Heart right ventricle (tissue), 16 donors: ENCODE measurements around the gene MREG. TPM values are rescaled to one million over a fixed set of nuclear protein-coding genes. Genes with fewer than 3 reads are reported as not detected.

Source experiments
- ATAC-seq, 8 donors: fragments of 200-7000 bp; cut with Tn5 transposase; one replicate each; pipeline ENCODE4 v1.9.1; 2020; ENCODE audit warnings: mild to moderate bottlenecking in 8 of 8, moderate library complexity in 8 of 8, moderate number of reproducible peaks in 1 of 8
- DNase-seq, 2 donors: peaks; one replicate each; pipeline ENCODE4 v3.0.0-alpha.2; 2020
- H3K27ac ChIP-seq, 10 donors: fragments of 200-600 bp; sonication (generic) in 2 of 10; one replicate each; pipeline versions ENCODE4 v1.5.0 to v1.8.0; 2020 to 2022; ENCODE audit warnings: mild to moderate bottlenecking in 3 of 10
- H3K27me3 ChIP-seq, 7 donors: fragments of 200-600 bp; one replicate each; pipeline ENCODE4 v1.8.0; 2021 to 2022; ENCODE audit warnings: mild to moderate bottlenecking in 2 of 7
- H3K36me3 ChIP-seq, 9 donors: fragments of 200-600 bp; sonication (generic) in 1 of 9; one replicate each; pipeline versions ENCODE4 v1.5.0 to v1.8.0; 2020 to 2022; ENCODE audit warnings: mild to moderate bottlenecking in 2 of 9
- H3K4me1 ChIP-seq, 9 donors: fragments of 200-600 bp; sonication (generic) in 1 of 9; one replicate each; pipeline versions ENCODE4 v1.5.0 to v1.8.0; 2020 to 2022; ENCODE audit warnings: mild to moderate bottlenecking in 4 of 9
- H3K4me3 ChIP-seq, 10 donors: fragments of 200-600 bp; sonication (generic) in 2 of 10; one replicate each; pipeline versions ENCODE4 v1.5.0 to v1.8.0; 2020 to 2022; ENCODE audit warnings: mild to moderate bottlenecking in 7 of 10, moderate library complexity in 2 of 10
- H3K9me3 ChIP-seq, 11 donors: fragments of 200-600 bp in 10 of 11; sonication (generic) in 2 of 11; one replicate each; pipeline versions ENCODE4 v1.5.0 to v1.8.0; 2013 to 2022; ENCODE audit warnings: mild to moderate bottlenecking in 2 of 11, control low read depth in 1 of 11, moderate library complexity in 1 of 11
- WGBS, 2 donors: extraction: QIAGEN DNeasy Blood & Tissue Kit; methylation state at CpG; one replicate each; pipeline ENCODE4 v1.1.7; 2013; ENCODE audit warnings: inconsistent platforms in 1 of 2; 5-methylcytosine and 5-hydroxymethylcytosine counted together
- intact Hi-C, 10 donors: fragments of 100-400 bp; cut with DNase I; formaldehyde crosslinking; loops; one replicate each; pipeline versions ENCODE4 v1.11.1 to v1.14.2; 2022
- polyA plus RNA-seq, 2 donors: library from polyadenylated mRNA; stranded (reverse); fragments of 200-250 nt; gene quantifications; one replicate each; pipeline ENCODE4 v1.2.3, GENCODE V29; 2013
- total RNA-seq, 10 donors: library from RNA; stranded (reverse); fragmentation: NEBNext Ultra II Directional in 3 of 10; extraction: Animal tissue kit (Norgen Biotek cat#: 25700) in 3 of 10; gene quantifications; one replicate each; pipeline versions ENCODE4 v1.2.1 to v1.2.4, GENCODE V29; 2021 to 2023
- TF ChIP-seq, protein P1 (sequence below), 9 donors: fragments of 200-600 bp; sonication (generic) in 2 of 9; IDR thresholded peaks; one replicate each; pipeline versions ENCODE4 v1.5.0 to v1.8.0; 2021 to 2022; ENCODE audit warnings: antibody characterized with exemption in 9 of 9, mild to moderate bottlenecking in 5 of 9, moderate library complexity in 1 of 9
- donor health status: Arrhythmogenic right ventricular cardiomyopathy.
- donor health status: ischemic (EF 13 %, LVEDD 7.1; RV severe dilation, severe dysfunction).
- donor health status: healthy with polysubstance abuse.
- donor health status: DM: no; HTN: yes; CAD: no.
- donor health status: DM: no; HTN: no; CAD: no.
- donor health status: ischemic (EF 25% LVEDD 6.9; RV normal size, moderate dysfunction).
- donor health status: ischemic (EF 25% LVEDD 5.7; RV mildly dilated, moderate dysfunction).
- donor health status: healthy.
- donor health status: DM: yes; HTN: yes; CAD: no.
- donor health status: Ischemic cardiomyopathy.
- donor health status: ischemic (EF 35%, LVEDD 5.7; RV mildly dilated, moderate dysfunction).
- donor health status: nonischemic (EF 11% LVEDD 7.7; RV severe dilation, severe dysfunction).
- donor health status: DM: yes; HTN: yes; CAD: no.
- donor health status: PGD.
- donor health status: ischemic (EF 29% LVEDD 5.4; RV normal size, mild dysfunction).
- donor health status: nonischemic (EF 23%, LVEDD 6.1; RV moderate dilation, normal function).

The MREG gene
- total and polyA plus RNA-seq, 12 donors, result 0.13 to 1.5 (median 0.38) TPM

DNA sequence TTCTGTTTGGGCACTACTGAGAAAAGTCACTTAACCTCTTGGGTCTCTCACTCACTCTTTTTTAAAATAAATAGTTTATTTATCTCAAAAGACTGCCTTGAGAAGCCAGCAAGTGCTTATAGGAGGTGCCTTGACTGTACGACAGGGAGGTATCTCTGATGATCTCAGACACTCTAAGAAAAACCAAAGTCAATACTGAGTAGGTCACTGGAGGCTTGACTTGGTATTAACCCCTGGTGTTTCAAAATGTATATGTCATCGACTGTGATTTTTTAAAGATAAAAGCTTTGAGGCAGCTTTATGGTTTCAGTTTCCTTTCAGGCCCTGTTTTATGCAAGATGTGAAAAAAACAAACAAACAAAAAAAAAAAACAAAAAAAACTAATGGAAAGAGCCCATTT lies 33.7 kb downstream of the MREG start:
- Histone ChIP-seq H3K27me3 (no peaks in the 10 kb centered on the region), H3K4me1 (no peaks in the 10 kb centered on the region), H3K4me3 (no peak overlapping the region), H3K9me3 (no peaks in the 10 kb centered on the region), H3K27ac (no peak overlapping the region), H3K36me3 (no peaks in the 10 kb centered on the region)
- DNase-seq (no peak), ATAC-seq (no peak)
- 88 to 90% methylated on average over 2 of the region's 2 CpGs for WGBS, 2 donors
- intact Hi-C loops, result no loop called here
- TF ChIP-seq, protein P1, sequence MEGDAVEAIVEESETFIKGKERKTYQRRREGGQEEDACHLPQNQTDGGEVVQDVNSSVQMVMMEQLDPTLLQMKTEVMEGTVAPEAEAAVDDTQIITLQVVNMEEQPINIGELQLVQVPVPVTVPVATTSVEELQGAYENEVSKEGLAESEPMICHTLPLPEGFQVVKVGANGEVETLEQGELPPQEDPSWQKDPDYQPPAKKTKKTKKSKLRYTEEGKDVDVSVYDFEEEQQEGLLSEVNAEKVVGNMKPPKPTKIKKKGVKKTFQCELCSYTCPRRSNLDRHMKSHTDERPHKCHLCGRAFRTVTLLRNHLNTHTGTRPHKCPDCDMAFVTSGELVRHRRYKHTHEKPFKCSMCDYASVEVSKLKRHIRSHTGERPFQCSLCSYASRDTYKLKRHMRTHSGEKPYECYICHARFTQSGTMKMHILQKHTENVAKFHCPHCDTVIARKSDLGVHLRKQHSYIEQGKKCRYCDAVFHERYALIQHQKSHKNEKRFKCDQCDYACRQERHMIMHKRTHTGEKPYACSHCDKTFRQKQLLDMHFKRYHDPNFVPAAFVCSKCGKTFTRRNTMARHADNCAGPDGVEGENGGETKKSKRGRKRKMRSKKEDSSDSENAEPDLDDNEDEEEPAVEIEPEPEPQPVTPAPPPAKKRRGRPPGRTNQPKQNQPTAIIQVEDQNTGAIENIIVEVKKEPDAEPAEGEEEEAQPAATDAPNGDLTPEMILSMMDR (IDR thresholded peaks at IDR 0.05), result no peak

DNA sequence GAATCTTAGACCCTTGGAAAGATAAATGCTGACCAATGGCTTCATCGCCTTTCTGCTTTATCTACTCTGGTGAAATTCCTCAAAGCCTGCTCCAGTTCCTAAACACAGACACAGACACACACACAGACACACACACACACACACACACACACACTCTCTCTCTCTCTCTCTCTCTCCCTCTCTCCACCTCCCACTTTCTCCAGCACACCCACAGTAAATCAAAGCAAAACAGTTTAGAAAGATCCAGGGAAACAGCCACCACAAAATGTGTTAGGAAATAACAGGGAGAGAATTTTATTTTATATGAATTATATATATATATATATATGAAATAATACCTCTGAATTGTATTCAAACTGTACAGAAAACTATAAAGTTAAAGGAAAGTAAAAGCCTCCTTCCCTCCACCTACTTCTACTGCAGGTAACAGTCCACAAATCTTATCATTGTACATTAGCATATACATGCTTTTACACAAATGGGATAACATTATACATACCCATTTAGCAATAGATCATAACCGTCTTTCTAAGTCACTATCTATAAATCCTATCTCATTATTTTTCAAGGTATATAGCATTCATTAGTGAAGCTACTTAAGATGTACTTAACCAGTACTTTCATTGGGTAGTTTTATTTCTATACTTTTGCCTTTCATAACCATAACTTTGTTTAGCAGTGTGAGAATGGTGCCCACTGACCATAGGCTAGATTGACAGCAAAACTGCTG lies 38.5 kb downstream of the MREG start:
- DNase-seq (no peak), ATAC-seq (no peak)
- TF ChIP-seq, protein P1 (IDR thresholded peaks at IDR 0.05), result no peak
- H3K9me3 ChIP-seq, result no peaks in the 10 kb centered on the region
- H3K36me3 ChIP-seq, result no peaks in the 10 kb centered on the region
- WGBS, 2 donors, result 82 to 84% methylated on average over 2 of the region's 2 CpGs
- no peak overlapping the region for H3K4me3 ChIP-seq
- H3K4me1 ChIP-seq, result peaks cover 0 to 13% (median 0%) of the 10 kb centered on the region in 9 donors
- intact Hi-C loops, result no loop called here
- no peaks in the 10 kb centered on the region for H3K27me3 ChIP-seq
- H3K27ac ChIP-seq, result no peak overlapping the region

- no peaks in the 10 kb centered on the region for H3K36me3 ChIP-seq
- no peak for DNase-seq
- peaks cover 0 to 13% (median 0%) of the 10 kb centered on the region in 9 donors for H3K4me1 ChIP-seq
- TF ChIP-seq, protein P1 (IDR thresholded peaks at IDR 0.05), result no peak
- peak in 4 of 8 donors; percentile 49 to 86 (median 55) for ATAC-seq
- 55 to 63% methylated on average over 6 of the region's 6 CpGs for WGBS, 2 donors
- H3K27me3 ChIP-seq, result no peaks in the 10 kb centered on the region
- intact Hi-C loops, result no loop called here
- H3K27ac ChIP-seq, result no peak overlapping the region
- no peak overlapping the region for H3K4me3 ChIP-seq
- H3K9me3 ChIP-seq, result no peaks in the 10 kb centered on the region
These were observed 39.2 kb downstream of the MREG start for GRCh38 chr2:215973954-215974699.

DNA sequence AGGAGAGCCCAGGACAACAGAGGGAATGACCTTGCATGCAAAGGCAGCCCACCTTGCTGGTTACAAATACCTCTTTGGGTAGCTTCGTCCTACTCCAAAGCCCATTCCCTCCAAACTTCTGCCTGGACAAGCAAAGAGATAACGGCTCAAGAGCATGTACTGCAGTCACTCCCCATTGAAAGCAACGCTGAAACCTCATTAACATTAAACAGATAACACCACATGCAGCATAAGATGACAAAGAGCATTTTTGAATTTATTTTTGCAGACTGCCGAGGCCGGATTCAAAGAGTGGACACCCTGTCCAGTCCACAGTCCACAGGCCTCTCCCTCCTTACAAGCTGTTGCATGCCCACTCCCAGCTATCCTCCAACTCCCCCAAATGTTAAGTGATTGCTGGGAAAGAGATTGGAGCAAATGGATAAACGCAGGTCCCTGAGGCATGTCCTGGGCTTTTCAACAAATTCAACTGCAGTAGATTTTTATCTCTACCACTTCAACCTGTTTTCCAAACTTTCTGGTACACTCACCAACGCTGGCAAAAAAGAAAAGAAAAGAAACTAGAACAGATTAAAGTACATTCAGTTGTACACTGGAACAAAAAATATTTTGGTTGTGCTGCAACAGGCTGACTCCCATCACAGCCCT lies 40.1 kb downstream of the MREG start:
- ATAC-seq (no peak), DNase-seq (no peak)
- H3K4me3 ChIP-seq, result no peak overlapping the region
- 51 to 52% methylated on average over 7 of the region's 7 CpGs for WGBS, 2 donors
- H3K27me3 ChIP-seq, result no peaks in the 10 kb centered on the region
- no peaks in the 10 kb centered on the region for H3K9me3 ChIP-seq
- no peak overlapping the region for H3K27ac ChIP-seq
- H3K4me1 ChIP-seq, result peaks cover 0 to 13% (median 0%) of the 10 kb centered on the region in 9 donors
- intact Hi-C loops, result no loop called here
- TF ChIP-seq, protein P1 (IDR thresholded peaks at IDR 0.05), result no peak
- no peaks in the 10 kb centered on the region for H3K36me3 ChIP-seq
